ENCODE results near the gene MCF2L2.

The MCF2L2 gene

DNA sequence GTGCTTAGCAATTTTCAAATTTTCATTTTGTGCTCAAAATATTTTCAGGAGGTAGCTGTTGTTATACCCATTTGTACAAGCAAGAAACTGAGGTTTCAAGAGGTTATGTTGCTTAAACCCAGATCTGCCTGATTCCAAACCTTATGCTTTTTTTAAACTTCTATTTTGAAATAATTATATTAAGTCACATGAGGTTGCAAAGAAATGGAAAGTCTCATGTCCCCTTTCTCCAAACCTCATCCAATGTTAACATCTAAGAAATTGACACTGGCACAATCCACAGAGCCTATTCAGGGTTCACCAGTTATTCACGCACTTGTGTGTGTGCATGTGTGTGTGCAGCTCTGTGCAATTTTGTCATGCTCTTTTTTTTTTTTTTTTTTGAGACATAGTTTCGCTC is 140.3 kb downstream of the MCF2L2 start:
- DNase-seq, result no peak

DNA sequence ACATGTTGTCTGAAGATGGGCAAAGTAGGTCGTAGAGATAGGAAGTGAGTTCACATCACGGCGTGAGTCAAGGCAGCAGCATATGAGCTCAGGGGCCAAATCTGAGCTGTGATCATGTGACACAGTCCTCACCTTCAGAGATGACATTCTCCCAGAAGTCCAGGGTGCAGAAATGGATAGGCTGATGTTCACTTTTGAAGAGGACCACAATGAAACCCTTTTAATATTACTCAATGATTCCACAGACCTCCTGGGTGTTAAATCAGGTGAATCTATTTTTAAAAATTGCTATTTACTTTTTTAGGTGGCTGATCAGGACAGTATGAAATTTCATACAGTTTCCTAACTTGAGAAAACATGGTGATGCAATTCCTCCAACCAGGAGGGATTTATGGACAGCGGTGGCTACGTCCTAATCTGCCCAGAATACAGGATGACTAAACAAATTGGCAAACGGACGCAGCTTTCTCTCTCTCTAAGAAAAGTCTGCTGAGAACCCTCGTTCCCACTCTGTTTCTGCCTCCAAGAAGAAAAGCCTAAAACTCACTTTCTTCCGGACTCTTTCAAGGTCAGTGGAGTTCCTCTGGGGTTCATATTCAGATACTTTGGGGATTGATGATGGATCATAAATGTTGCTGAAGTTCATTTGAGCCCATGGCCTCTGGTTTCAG is 141.0 kb downstream of the MCF2L2 start:
- no peak for DNase-seq

DNA sequence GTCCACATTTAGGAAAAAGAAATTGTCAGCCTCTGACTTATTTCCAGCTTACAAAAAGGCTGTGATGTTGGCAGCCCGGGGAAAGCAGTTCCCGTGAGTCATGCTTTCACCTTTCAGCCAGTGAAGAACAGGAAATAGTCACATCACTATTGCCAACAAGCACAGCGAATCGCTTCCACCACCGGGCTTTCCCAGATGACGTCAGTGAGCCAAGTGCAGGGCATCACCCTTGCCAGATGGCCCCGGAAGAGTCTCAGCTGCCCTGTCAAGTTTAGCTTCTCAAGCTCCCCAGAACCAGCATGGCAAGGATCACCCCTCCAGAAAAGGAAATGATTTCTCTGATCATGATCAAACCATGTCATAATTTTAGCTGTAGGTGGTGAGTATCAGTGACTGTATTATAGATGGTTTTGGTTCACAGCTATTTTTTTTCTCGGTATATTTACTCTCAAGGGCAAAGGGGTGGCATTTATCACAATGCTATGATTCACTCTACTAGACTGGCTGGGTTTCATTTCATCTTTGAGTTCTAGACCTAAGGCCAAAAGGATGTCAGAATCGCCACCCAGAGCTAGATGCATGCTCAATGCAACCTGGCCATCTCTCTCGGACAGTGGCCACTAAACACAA is 142.5 kb downstream of the MCF2L2 start:
- DNase-seq, result peak; percentile 83

DNA sequence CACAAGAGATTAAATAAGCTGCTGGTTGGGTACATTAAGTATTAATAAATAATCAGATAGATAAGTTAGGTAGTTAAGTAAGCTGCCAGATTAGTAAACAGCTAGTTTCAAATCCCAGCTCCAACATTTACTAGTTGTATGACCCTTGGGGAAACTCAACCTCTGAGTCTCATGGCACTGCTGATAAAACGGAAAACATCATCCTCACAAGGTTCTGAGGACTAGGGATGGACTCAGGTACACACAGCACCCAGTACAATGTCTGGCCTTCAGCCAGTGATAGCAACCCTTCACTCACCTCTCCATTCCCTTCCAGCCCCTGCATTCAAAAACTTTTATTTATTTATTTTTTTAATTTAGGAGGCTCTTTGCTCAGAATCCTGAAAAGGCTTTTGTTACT is 143.1 kb downstream of the MCF2L2 start:
- DNase-seq, result no peak

DNA sequence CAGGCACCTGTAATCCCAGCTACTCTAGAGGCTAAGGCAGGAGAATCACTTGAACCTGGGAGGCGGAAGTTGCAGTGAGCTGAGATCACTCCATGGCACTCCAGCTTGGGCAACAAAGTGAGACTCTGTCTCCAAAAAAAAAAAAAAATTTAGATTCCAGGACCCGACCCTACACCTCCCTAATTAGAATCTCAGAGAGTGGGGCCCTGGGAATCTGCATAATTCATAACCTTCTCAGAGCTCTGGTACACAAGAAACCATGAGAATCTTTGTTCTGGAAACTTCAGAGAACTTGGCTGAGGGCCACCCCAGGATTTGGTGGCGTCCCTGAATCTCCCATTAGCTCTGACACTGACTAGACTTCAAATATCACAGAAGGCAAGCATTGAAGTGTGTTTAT is 143.8 kb downstream of the MCF2L2 start:
- no peak for DNase-seq

DNA sequence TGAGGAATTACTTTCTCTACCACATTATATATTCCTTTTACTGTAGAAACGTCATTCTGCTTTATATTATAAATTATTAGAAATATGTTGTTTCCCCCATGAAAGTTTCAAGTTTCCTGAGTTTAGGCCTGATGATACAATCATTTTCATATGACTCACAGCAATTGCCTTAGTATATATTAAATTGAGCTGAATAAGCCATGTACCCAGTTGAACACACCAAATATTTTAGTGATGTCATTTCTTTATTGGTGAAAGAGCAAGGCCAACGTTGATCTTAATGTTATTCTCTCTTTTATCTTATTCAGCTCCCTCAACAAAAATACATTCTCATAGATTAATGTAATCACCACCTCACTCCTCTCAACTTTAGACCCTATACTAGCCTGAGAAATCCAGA is 144.5 kb downstream of the MCF2L2 start:
- DNase-seq, result no peak

DNA sequence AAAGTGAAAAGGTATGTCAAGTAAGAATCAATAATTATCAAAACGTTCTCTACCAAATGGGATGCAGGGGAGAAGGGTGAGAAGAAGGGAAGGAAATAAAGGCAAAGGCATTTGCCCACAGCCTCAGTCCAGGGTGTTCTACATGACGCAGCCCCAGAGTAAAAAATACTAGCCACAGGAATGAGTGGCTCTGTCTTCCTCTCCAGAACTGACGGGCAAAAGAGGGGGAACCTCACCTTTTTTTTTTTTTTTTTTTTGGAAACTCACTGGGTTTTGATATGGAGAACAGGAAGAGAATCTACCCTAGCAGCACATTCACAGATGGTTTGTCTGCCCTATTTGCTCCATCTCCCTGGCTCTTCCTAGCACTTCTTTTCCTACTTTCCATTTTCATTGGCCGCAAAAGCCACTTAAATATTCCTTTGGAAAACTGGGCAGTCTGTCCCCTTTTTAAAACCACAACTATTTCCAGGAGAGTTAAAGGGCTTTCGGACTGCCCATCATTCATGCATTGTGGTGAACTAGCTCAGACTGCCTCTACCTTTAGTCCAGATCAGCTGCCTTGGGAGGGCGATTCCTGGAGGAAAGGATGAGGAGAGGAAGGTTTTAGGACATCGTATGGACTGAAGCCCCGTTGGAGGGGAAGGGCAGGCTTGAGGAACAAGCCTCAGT is 147.2 kb downstream of the MCF2L2 start:
- no peak for DNase-seq

DNA sequence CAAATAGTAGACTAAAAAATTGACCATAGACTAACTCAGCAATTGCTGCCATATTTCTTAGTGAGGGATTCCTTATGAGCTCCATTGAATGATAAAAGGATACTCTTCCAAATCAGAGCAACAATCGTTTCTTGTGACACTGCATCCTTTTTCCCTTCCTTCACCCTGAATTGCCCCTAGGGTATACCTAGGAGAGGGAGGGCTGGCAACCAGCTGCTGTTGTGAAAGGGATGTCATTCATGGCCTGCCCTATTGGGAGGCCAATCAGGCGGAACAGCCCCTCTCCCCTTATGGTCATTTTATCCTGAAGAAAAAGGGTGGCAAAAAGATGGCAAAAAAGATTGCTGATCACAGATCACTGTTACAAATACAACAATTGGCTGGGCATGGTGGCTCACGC is 149.0 kb downstream of the MCF2L2 start:
- no peak for DNase-seq

DNA sequence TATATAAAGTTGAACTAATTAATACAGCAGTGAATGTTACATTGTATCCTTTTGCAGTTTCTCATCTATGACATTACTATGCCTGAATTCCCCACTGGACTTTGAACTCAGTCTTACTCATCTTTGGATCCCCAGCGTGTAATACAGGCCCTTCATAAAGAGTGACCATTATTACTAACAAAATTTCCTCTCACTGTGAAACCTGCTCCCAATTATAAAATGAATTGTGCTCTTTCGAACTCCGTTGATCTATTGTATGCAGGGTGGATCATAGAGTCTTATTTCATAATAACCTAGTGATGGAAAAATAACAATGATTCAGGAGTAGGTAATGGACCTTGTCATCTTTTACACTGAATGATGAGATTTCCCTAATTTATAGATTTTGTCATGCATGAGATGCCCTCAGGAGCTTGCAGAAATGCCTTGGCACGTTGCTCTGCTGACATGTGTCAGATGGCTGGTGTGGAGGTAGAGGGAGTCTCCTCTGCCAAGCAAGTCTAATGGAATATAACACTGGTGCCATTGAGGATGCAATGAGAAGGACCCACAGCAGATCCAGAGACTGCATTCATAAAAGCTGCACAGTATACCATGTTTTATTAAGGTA is 149.8 kb downstream of the MCF2L2 start:
- no peak for DNase-seq

DNA sequence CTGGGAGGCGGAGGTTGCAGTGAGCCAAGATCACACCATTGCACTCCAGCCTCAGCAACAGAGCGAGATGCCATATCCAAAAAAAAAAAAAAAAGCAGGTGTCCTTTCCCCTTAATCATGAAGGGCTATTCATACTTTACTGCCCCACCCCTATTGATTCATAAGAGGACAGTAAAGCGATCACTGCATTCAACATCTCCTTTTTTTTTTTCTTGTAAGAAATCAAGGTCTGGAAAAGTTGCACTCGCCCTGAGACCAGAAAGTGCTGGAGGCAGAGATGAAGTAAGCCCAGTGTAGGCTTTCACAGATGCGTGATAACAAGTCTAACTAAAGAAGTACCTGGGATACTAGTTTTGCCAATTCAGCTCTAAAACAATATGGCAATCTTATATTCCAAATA is 151.2 kb downstream of the MCF2L2 start:
- DNase-seq, result no peak

DNA sequence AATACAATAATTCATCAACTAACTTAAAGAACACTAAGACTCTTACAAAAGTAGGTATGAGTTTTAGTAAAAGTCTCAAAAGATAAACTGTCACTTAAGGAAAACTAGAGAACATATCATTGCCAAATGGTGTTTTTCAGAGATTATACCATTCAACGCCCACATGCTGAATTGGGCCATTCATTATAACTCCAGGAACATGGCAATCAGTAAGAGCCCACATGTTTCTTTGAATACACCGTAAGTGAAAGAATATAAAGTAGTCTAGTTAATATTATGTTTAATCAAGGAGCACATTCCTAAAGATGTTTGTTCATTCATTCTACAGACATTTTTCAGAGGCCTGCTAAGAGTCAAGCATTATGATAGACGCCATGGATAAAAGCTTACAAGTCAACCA is 152.5 kb downstream of the MCF2L2 start:
- DNase-seq, result no peak

DNA sequence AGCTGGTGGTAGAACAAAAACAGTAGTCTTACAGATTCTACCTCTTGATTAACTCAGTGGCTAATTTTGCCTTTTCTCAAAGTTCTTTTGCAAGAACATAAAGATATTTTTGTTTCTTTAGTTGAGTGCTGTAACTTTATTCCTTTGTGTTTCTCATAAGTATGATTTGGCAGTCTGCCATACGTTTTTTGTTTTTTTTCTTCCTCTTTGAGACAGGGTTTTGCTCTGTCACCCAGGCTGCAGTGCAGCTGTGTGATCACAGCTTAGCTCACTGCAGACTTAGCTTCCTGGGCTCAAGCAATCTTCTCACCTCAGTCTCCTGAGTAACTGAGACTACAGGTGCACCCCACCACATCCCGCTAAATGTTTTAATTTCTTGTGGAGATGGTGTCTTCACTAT is 153.0 kb downstream of the MCF2L2 start:
- DNase-seq, result no peak

DNA sequence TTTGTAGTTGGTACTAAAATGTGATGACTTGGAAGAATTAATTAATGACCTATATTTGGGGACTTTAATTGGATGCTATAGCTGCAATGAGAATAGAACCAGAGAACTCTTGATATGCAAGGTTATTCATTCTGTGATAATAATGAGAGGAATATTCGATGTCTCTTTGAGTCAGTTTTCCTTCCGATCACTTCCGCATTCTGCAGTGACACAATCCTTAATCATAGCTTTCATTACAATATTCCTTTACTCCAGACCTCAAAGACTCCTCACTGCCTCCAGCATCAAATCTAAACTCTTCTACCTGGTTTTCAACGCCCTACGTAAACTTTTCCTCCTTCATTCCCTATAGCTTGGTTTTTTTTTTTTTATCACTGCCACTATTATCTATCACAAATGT is 153.8 kb downstream of the MCF2L2 start:
- no peak for DNase-seq

DNA sequence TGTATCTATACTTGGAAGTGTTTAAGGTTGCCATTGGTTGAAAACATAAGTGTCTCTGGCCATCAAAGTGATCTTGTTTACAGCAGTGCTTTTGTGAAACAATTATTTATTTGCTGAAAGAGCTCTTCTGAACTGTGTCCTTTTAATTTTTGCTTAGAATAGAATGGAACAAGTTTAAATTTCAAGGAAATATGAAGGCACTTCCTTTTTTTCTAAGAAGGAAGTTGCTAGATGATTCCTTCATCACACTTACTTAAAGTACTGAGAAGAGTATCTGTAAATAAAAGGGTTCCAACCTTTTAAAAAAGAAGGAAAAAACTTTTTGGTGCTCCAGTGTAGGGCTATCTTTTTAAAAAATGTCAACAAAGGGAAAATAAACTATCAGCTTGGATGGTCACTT is 155.6 kb downstream of the MCF2L2 start:
- DNase-seq, result no peak

DNA sequence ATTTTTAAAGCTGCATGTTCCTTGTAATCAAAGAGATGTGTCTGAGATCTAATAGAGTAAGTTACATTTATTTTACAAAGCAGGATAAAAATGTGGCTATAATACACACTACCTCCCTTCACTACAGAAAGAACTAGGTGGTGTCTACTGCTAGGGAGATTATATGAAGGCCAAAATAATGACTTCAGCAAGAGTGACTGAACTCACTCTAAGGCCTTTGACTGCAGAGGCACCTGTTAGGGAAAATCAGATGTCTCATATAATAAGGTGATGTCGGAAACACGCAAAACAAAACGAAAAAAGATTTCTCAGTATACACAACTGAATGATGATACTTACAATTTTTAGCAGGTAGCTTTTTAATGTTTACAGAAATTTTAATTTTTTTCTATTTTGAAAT is 156.3 kb downstream of the MCF2L2 start:
- DNase-seq, result no peak

DNA sequence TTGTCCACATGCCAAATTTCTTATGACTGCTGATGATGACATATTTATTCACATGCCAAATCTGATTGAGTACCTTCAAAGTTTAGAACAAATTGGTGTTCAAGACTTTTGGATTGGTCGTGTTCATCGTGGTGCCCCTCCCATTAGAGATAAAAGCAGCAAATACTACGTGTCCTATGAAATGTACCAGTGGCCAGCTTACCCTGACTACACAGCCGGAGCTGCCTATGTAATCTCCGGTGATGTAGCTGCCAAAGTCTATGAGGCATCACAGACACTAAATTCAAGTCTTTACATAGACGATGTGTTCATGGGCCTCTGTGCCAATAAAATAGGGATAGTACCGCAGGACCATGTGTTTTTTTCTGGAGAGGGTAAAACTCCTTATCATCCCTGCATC is 158.1 kb downstream of the MCF2L2 start:
- no peak for DNase-seq

DNA sequence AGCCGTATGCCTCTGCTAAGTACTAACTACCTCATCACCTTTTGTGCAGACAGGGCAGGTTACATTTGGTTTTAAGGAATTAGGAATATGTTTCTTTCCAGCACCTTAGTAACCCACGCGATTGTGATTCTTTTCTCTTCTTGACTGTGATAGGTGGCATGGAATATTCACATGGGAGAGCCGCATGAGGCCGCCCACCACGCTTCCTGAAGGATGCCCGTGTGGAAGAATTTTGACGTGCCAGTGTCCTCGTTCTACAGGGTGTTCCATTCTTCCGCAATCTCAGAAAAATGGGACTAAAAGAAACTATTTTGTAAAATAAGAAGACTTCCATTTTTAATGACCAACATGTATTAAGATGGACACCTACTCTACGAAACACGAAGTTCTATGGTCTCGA is 159.1 kb downstream of the MCF2L2 start:
- DNase-seq, result no peak

DNA sequence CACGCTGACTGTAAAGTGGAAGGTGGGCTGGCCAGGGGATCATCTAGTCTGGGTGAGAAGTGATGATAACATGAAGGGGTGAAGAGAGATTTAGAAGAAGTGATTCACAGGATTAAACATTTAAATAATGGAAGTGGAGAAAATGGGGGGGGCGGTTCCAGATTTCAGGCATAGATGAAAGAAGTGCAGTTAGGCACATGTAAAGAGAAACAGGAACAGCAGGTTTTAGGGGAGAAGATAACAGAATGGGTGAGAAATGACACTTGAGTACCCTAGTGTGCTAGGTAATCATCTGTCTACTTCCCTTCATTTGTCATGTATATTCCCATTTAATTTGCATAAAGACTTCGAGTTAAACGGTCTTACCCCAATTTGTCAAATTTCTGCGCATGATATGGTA is 160.1 kb downstream of the MCF2L2 start:
- DNase-seq, result no peak

DNA sequence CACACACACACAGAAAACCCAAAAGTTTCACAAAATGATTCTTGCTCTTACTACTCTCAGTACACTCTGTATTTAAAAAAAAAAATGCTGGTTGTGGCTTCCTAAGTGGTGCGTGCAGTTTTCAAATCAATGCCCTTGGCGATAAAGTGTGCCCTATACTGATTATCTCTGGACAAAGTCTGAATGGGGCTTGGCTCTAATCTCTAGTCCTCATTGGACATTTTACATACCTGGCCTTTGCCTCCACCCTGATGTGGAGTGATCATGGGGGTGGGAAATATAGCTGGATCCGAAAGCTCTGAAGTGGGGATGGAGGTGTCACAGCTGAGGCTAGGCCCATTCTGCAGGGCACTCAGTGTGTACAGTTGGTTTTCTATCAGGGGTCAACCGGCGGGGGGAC is 161.3 kb downstream of the MCF2L2 start:
- DNase-seq, result no peak

DNA sequence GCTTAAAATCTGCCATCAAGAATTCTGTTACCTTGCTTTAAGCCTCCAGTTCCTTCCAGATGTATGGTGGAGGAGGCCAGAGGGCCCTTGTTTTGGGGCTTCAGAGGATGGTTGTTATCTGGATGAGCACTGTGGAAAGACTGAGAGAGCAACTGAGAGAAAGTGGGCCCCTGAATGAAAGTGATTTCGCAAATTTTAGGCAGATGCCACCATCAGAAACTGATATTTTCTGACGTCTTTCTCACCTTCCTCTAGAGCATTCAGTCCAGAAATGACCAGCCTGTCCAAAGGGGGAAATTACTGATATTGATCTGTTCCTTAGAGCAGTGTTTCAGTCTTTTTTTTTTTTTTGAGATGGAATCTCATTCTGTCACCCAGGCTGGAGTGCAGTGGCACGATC is 162.0 kb downstream of the MCF2L2 start:
- no peak for DNase-seq

DNA sequence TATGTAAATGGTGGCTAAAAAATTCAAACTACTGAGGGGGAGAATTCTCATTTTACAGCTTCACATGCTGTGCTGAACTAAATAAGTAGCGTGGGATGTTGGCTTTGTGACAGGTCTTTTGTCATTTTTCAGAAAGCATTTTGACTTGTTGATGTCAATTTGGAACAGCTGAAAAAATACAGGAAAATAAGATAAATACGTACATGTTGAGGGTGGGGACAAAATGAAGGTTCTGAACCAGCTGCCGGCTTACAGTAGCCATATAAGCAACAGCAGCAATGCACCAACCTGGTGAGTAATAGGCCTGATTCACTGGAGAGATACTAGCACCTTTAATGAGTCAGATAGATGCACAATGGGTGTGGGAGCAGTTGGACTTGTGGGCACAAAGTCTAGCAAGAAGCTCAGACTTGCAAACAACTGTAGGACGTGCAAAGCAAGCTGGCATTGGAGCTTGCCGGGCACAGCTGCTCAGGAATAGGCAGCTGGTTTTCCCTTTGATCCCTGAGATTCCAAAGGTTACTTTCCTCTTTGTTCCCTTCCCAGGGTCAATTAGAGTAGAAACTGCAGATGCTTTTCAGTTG is 162.5 kb downstream of the MCF2L2 start:
- no peak for DNase-seq

DNA sequence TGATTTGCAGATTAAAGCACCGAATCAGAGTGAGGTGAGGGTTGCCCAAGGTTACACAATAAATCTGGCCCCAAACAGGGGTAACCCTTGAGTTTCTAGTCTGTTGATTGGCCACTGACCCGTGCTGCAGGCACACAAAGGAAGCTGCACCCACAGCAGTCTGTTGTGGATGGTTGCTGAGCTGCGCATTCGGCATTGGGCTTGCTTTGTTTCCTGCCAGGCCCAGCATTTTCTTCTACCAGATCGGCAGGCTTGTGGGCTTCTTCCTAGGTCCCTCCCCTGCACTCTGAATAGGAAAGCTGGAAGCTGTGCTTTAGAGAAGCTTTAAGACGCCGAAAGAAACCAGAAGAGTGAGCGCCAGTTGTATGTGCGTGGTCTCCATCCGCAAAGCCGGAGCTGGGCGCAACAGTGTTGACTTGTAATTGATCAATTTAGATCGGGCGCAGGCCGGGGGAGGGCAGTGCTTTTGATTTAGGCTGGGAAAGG is 163.2 kb downstream of the MCF2L2 start:
- no peak for DNase-seq

DNA sequence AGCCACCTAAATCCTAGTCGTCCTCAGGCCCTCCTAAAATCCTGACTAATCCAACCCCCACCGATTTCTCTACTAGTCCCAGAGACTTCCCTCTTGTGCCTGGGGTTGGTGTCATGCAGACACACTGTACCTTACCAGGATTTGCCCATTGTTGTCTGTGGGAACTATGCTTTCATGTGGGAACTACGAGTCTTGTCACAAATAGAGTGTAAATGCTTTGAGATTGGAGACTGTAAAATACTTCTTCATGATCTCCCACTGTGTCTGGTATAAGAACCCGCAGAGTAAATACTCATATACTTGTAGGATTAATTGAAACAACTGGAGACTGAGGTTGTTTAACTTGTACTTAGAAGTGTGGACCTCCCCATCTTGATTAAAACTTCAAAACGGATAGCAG is 164.2 kb downstream of the MCF2L2 start:
- no peak for DNase-seq

Data from activated T-cell treated with anti-CD3 and anti-CD28 coated beads, Interleukin-2, amount 50 U/mL, for 1 hour (primary cell).